H1 (cell line): ENCODE results near the gene LRP5. TPM values are rescaled to one million over a fixed set of nuclear protein-coding genes. Genes with fewer than 3 reads are reported as not detected.

ENCODE experiments used
- CTCF ChIA-PET: fragments of 300-600 bp; sonication (Branson Sonifier 250); formaldehyde crosslinking; loops from one replicate; lab custom pipeline; 2021; ENCODE audit not compliant: partially characterized antibody; lab: Charles Lee
- POLR2A ChIA-PET: fragments of 300-600 bp; sonication (Branson Sonifier 250); formaldehyde crosslinking; loops from one replicate; lab custom pipeline; 2021; ENCODE audit warnings: inconsistent platforms; ENCODE audit not compliant: partially characterized antibody; lab: Charles Lee
- DNase-seq, 2 experiments: peaks; one replicate each; pipeline versions ENCODE4 v3.0.0 to v3.0.0-alpha.2; 2010 to 2022; ENCODE audit warnings: low spot score in 2 of 2, low read depth in 1 of 2, mixed read lengths in 1 of 2
- FAIRE-seq: peaks from 2 replicates; lab custom pipeline; 2011; peaks lifted over from hg19 to GRCh38; lab: Jason Lieb, UNC
- H2AFZ ChIP-seq: 2 replicates; pipeline ENCODE4 v1.8.1; 2012; ENCODE audit warnings: low read length, inconsistent platforms
- H2AK5ac ChIP-seq: 2 replicates; pipeline ENCODE4 v1.6.1; 2013; ENCODE audit warnings: low read depth, low read length
- H2BK120ac ChIP-seq: replicated peaks from 2 replicates; pipeline ENCODE3; 2013; ENCODE audit warnings: low read depth, low read length, inconsistent platforms
- H2BK12ac ChIP-seq: 2 replicates; pipeline ENCODE4 v1.6.1; 2013; ENCODE audit warnings: low read depth, low read length
- H2BK15ac ChIP-seq: 2 replicates; pipeline ENCODE4 v1.6.1; 2013; ENCODE audit warnings: low read length
- H2BK20ac ChIP-seq: 2 replicates; pipeline ENCODE4 v1.6.1; 2013; ENCODE audit warnings: low read length
- H2BK5ac ChIP-seq: 2 replicates; pipeline ENCODE4 v1.6.1; 2013; ENCODE audit warnings: low read depth, low read length
- H3K14ac ChIP-seq: 2 replicates; pipeline ENCODE4 v1.6.1; 2013; ENCODE audit warnings: inconsistent platforms; ENCODE audit not compliant: insufficient read length
- H3K18ac ChIP-seq: 2 replicates; pipeline ENCODE4 v1.6.1; 2013; ENCODE audit warnings: low read length; ENCODE audit errors: extremely low read depth
- H3K23ac ChIP-seq: 2 replicates; pipeline ENCODE4 v1.6.1; 2013; ENCODE audit warnings: inconsistent platforms; ENCODE audit not compliant: insufficient read length
- H3K23me2 ChIP-seq: 2 replicates; pipeline ENCODE4 v1.6.1; 2013; ENCODE audit warnings: low read depth, low read length
- H3K27ac ChIP-seq: 2 replicates; pipeline ENCODE4 v1.6.1; 2011; ENCODE audit warnings: low read depth, low read length, inconsistent platforms
- H3K27me3 ChIP-seq, 4 experiments: replicated peaks in 1 of 4; 1 replicate in 1 of 4; 2 replicates in 3 of 4; pipeline versions ENCODE4 v1.6.1 to v1.8.1; 2011 to 2013; ENCODE audit warnings: low read length in 3 of 4, mild to moderate bottlenecking in 3 of 4, inconsistent platforms in 2 of 4, mixed read lengths in 2 of 4, moderate library complexity in 1 of 4; ENCODE audit not compliant: control insufficient read depth in 3 of 4, insufficient read depth in 3 of 4; ENCODE audit errors: extremely low read depth in 1 of 4
- H3K36me3 ChIP-seq, 4 experiments: 2 replicates each; pipeline versions ENCODE4 v1.6.1 to v1.8.1; 2011 to 2013; ENCODE audit warnings: mild to moderate bottlenecking in 4 of 4, low read length in 3 of 4, moderate library complexity in 2 of 4, control low read depth in 1 of 4, inconsistent platforms in 1 of 4; ENCODE audit not compliant: insufficient read depth in 4 of 4, control insufficient read depth in 2 of 4
- H3K4ac ChIP-seq: replicated peaks from 2 replicates; pipeline ENCODE3; 2013; ENCODE audit warnings: low read length, low read depth, mixed read lengths, inconsistent platforms; ENCODE audit not compliant: insufficient read length
- H3K4me1 ChIP-seq, 4 experiments: replicated peaks in 1 of 4; 1 replicate in 1 of 4; 2 replicates in 3 of 4; pipeline versions ENCODE4 v1.6.1 to v1.8.1; 2011 to 2013; ENCODE audit warnings: low read length in 3 of 4, inconsistent platforms in 2 of 4, mixed read lengths in 1 of 4; ENCODE audit not compliant: insufficient read depth in 4 of 4, control insufficient read depth in 3 of 4
- H3K4me2 ChIP-seq, 2 experiments: 2 replicates each; pipeline versions ENCODE4 v1.6.1 to v1.8.1; 2011 to 2013; ENCODE audit warnings: low read depth in 2 of 2, low read length in 2 of 2, control low read depth in 1 of 2, inconsistent platforms in 1 of 2, mild to moderate bottlenecking in 1 of 2; ENCODE audit not compliant: insufficient read depth in 1 of 2
- H3K4me3 ChIP-seq, 4 experiments: fragments of 200-600, 300-600 bp in 1 of 4; sonication (generic), shearing (Covaris generic), sonication (Bioruptor Twin) in 1 of 4; 2 replicates each; pipeline versions ENCODE4 v1.5.1 to v1.8.1; 2011 to 2016; ENCODE audit warnings: low read length in 4 of 4, low read depth in 3 of 4, control low read depth in 2 of 4, inconsistent platforms in 2 of 4, mild to moderate bottlenecking in 2 of 4, mixed read lengths in 1 of 4, moderate library complexity in 1 of 4; ENCODE audit not compliant: insufficient read depth in 2 of 4; ENCODE audit errors: extremely low read depth in 1 of 4
- H3K56ac ChIP-seq: replicated peaks from 2 replicates; pipeline ENCODE3; 2013; ENCODE audit warnings: low read depth, mild to moderate bottlenecking, mixed read lengths, low read length, inconsistent platforms; ENCODE audit not compliant: insufficient read length
- H3K79me1 ChIP-seq: 2 replicates; pipeline ENCODE4 v1.6.1; 2013; ENCODE audit warnings: low read depth, low read length, control low read depth
- H3K79me2 ChIP-seq, 2 experiments: 2 replicates each; pipeline versions ENCODE4 v1.6.1 to v1.8.1; 2012 to 2013; ENCODE audit warnings: low read length in 2 of 2, mild to moderate bottlenecking in 2 of 2, inconsistent platforms in 1 of 2; ENCODE audit not compliant: insufficient read depth in 2 of 2, control insufficient read depth in 1 of 2
- H3K9ac ChIP-seq, 4 experiments: replicated peaks in 1 of 4; 1 replicate in 1 of 4; 2 replicates in 3 of 4; pipeline versions ENCODE4 v1.6.1 to v1.8.1; 2011 to 2013; ENCODE audit warnings: low read depth in 3 of 4, low read length in 3 of 4, control low read depth in 2 of 4, mild to moderate bottlenecking in 2 of 4, moderate library complexity in 2 of 4, inconsistent platforms in 1 of 4; ENCODE audit errors: extremely low read depth in 1 of 4
- H3K9me3 ChIP-seq, 2 experiments: 2 replicates each; pipeline versions ENCODE4 v1.6.1 to v1.8.1; 2012 to 2013; ENCODE audit warnings: mild to moderate bottlenecking in 2 of 2, moderate library complexity in 2 of 2, control low read depth in 1 of 2, inconsistent platforms in 1 of 2, low read depth in 1 of 2, low read length in 1 of 2, mixed read lengths in 1 of 2; ENCODE audit not compliant: insufficient read depth in 2 of 2
- H4K20me1 ChIP-seq, 2 experiments: replicated peaks in 1 of 2; 2 replicates each; pipeline versions ENCODE3 to v1.8.1; 2011 to 2013; ENCODE audit warnings: inconsistent platforms in 2 of 2, low read length in 2 of 2, mild to moderate bottlenecking in 1 of 2; ENCODE audit not compliant: insufficient read depth in 2 of 2, control insufficient read depth in 1 of 2
- H4K5ac ChIP-seq: 2 replicates; pipeline ENCODE4 v1.6.1; 2013; ENCODE audit warnings: low read length, low read depth, mixed read lengths, inconsistent platforms; ENCODE audit not compliant: insufficient read length
- H4K8ac ChIP-seq: 2 replicates; pipeline ENCODE4 v1.8.0; 2013; ENCODE audit warnings: mild to moderate bottlenecking, moderate library complexity, low read length, inconsistent platforms; ENCODE audit not compliant: insufficient read depth; ENCODE audit errors: extremely low read depth
- H4K91ac ChIP-seq: replicated peaks from 2 replicates; pipeline ENCODE3; 2013; ENCODE audit warnings: low read length, mixed read lengths, inconsistent platforms; ENCODE audit not compliant: insufficient read length
- ASH2L ChIP-seq: fragments of 200-600, 300-600 bp; sonication (generic); IDR thresholded peaks from one replicate; pipeline ENCODE4 v1.7.1; 2017; ENCODE audit warnings: low read length
- BRCA1 ChIP-seq: IDR thresholded peaks from 2 replicates; pipeline ENCODE4 v1.6.1; 2012; ENCODE audit warnings: low read depth, low read length, improper control_type of control experiment
- EGR1 ChIP-seq: IDR thresholded peaks from 2 replicates; pipeline ENCODE4 v1.6.1; 2011; ENCODE audit warnings: low read depth, low read length, borderline replicate concordance
- SUZ12 ChIP-seq: fragments of 200-600 bp; sonication (generic); IDR thresholded peaks from 2 replicates; pipeline ENCODE4 v1.6.1; 2012; ENCODE audit warnings: mild to moderate bottlenecking, inconsistent platforms, low read length, moderate library complexity, mixed read lengths
- WGBS, 2 experiments: shearing (Covaris generic) in 1 of 2; methylation state at CpG; one replicate each; pipeline versions ENCODE4 v1.1.6 to v1.1.7; 2013 to 2015; ENCODE audit warnings: low lambda C conversion rate in 2 of 2, mixed read lengths in 2 of 2, inconsistent platforms in 1 of 2, low coverage in 1 of 2, missing lambda C conversion rate in 1 of 2; ENCODE audit not compliant: insufficient replicate concordance in 2 of 2, insufficient coverage in 1 of 2, insufficient read length in 1 of 2; ENCODE audit errors: extremely low coverage in 1 of 2, missing lambda C conversion rate in 1 of 2; 5-methylcytosine and 5-hydroxymethylcytosine counted together
- polyA plus RNA-seq, 7 experiments: library from polyadenylated mRNA; depleted of rRNA in 3 of 7; stranded (reverse) in 5 of 7; unstranded in 2 of 7; fragments of >200 nt in 5 of 7; fragments of 200-250 nt in 2 of 7; gene quantifications; 1 replicate in 5 of 7; 2 replicates in 1 of 7; 4 replicates in 1 of 7; pipeline versions ENCODE4 v1.2.1 to v1.2.3, GENCODE V29; 2011 to 2013; ENCODE audit warnings: missing spikeins in 2 of 7, mixed read lengths in 2 of 7
- total RNA-seq: library from RNA; stranded (reverse); fragmentation: NEBNext Ultra II Directional; extraction: Animal tissue kit (Norgen Biotek cat#: 25700); gene quantifications from 2 replicates; pipeline ENCODE4 v1.2.1, GENCODE V29; 2021

Gene LRP5
- total and polyA plus RNA-seq, 2 of the 8 experiments (the other 6 are each of a cell fraction or from before 2014, with no cell fraction given), result 19.0 to 38.9 TPM

DNA sequence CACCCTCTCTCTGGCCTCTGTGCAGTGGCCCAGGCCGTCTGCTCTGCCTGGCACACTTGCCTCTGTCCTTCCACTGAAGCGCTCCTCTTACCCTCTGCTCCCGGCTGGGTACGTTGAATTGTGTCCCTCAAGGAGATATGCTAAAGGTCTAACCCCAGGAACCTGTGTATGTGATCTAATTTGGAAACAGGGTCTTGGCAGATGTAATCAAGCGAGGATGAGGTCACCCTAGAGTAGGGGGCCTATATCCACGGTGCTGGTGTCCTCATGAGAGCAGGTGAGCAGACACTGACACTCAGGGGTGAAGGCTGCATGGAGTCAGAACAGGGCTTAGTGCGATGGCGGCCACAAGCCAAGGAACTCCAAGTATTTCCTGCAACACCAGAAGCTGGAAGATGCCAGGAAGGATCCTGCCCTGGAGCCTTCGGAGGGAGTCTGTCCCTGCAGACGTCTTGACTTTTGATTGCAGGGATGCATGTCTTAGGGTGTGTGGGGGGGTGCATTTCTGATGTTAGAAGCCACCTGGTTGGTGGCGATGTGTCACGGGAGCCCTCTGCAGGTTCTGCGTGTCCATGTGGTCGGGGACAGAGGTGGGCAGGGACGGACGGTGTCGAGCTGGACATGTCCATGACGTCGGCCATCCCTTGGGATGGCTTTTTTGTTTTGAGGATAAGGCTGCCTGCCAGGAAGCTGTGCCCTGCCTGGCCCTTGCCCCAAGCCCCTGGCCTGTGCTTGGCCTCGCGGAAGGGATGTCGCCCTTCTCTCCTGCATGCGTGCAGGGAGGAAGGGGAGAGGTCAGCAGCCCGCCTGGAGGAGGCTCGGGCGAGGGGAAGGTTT is 68.6 kb downstream of the LRP5 start:
- POLR2A ChIA-PET, result interaction anchor here (0.9 kb wide), 1 partner anchor 38 kb away, joined by 4 read pairs; no protein-coding TSS in a partner anchor
- WGBS, 2 experiments, result 92% methylated on average over 23 of the region's 26 CpGs; no CpG with 5 or more reads in 1 of the 2 experiments
- no peak overlapping the region for H3K23ac ChIP-seq
- DNase-seq (no peak), FAIRE-seq (no peak)
- H3K27ac ChIP-seq, result no peak overlapping the region
- H3K23me2 ChIP-seq, result no peaks in the 10 kb centered on the region
- H2BK20ac ChIP-seq, result no peak overlapping the region
- H2AFZ ChIP-seq, result no peak overlapping the region
- H2BK12ac ChIP-seq, result 0 out of 2 replicates have a peak overlapping the region, but pooled peaks have one; percentile 27
- no peak overlapping the region for H3K14ac ChIP-seq
- H3K18ac ChIP-seq, result no peak overlapping the region
- H3K79me1 ChIP-seq, result no peaks in the 10 kb centered on the region
- no peaks in the 10 kb centered on the region for H3K27me3 ChIP-seq
- no peak overlapping the region for H3K4me2 ChIP-seq
- H2BK120ac ChIP-seq, result no peak overlapping the region
- H3K4me3 ChIP-seq, result no peak overlapping the region
- no peak overlapping the region for H2BK15ac ChIP-seq
- H4K5ac ChIP-seq, result no peak overlapping the region
- H3K9ac ChIP-seq, result no peak overlapping the region
- CTCF ChIA-PET, result interaction anchor here (0.9 to 4.8 kb wide), 9 partner anchors 14 to 128 kb away, joined by 3 to 32 read pairs (median 5); partner anchors contain the start of gene C11orf24
- peak overlapping the region; percentile 71; the same call in 1 of the 2 replicates for H4K8ac ChIP-seq
- no peak overlapping the region for H3K4ac ChIP-seq
- peaks cover 0 to 4% (median under 1%) of the 10 kb centered on the region in 4 experiments; a peak in 2 of 8 replicates for H3K36me3 ChIP-seq
- H3K4me1 ChIP-seq, result no peaks in the 10 kb centered on the region
- no peaks in the 10 kb centered on the region for H3K79me2 ChIP-seq
- H3K9me3 ChIP-seq, result peaks cover under 1 to 4% of the 10 kb centered on the region in 2 experiments; a peak in 1 of 4 replicates
- H2AK5ac ChIP-seq, result no peak overlapping the region
- peak overlapping the region; percentile 40; the same call in 1 of the 2 replicates for H2BK5ac ChIP-seq
- H4K20me1 ChIP-seq, result peaks cover 0 to 1% of the 10 kb centered on the region in 2 experiments
- no peak overlapping the region for H4K91ac ChIP-seq
- no peak overlapping the region for H3K56ac ChIP-seq
- TF ChIP-seq BRCA1, result no peak
- no peak for TF ChIP-seq ASH2L
- no peak for TF ChIP-seq SUZ12
- no peak for TF ChIP-seq EGR1
